NCI-H2227 (cell line): Measurements from ENCODE around the gene SIGLEC7.

Experiments
- DNase-seq: peaks from one replicate; lab custom pipeline; 2025; ENCODE audit not compliant: unreplicated experiment; lab: John Stamatoyannopoulos, UW

The SIGLEC7 gene

GRCh38 chr19:51166846-51167490 is 24.9 kb downstream of the SIGLEC7 start:
- no peak for DNase-seq

- no peak for DNase-seq
Measured at GRCh38 chr19:51168564-51169282, 26.6 kb downstream of the SIGLEC7 start.

GRCh38 chr19:51169283-51169918 is 27.3 kb downstream of the SIGLEC7 start:
- peak; percentile 75 for DNase-seq

GRCh38 chr19:51172223-51172622 is 30.1 kb downstream of the SIGLEC7 start:
- DNase-seq: no peak

- no peak for DNase-seq
Measured at GRCh38 chr19:51173681-51174080, 31.6 kb downstream of the SIGLEC7 start.

- DNase-seq: no peak
Measured at GRCh38 chr19:51179256-51179655, 37.2 kb downstream of the SIGLEC7 start.

- no peak for DNase-seq
Measured at GRCh38 chr19:51181377-51181912, 39.3 kb downstream of the SIGLEC7 start.

GRCh38 chr19:51181913-51182419 is 39.9 kb downstream of the SIGLEC7 start:
- peak; percentile 45 for DNase-seq

- no peak for DNase-seq
Measured at GRCh38 chr19:51183629-51184028, 41.5 kb downstream of the SIGLEC7 start.

- DNase-seq: no peak
Measured at GRCh38 chr19:51185069-51185867, 43.2 kb downstream of the SIGLEC7 start.

- DNase-seq: no peak
Measured at GRCh38 chr19:51185868-51186215, 43.7 kb downstream of the SIGLEC7 start.

GRCh38 chr19:51186323-51186722 is 44.2 kb downstream of the SIGLEC7 start:
- no peak for DNase-seq

GRCh38 chr19:51187395-51188226 is 45.5 kb downstream of the SIGLEC7 start:
- no peak for DNase-seq

GRCh38 chr19:51188227-51188559 is 46.1 kb downstream of the SIGLEC7 start:
- no peak for DNase-seq

- no peak for DNase-seq
Measured at GRCh38 chr19:51192689-51193088, 50.6 kb downstream of the SIGLEC7 start.

GRCh38 chr19:51194527-51195315 is 52.6 kb downstream of the SIGLEC7 start:
- DNase-seq: no peak

GRCh38 chr19:51195316-51195586 is 53.1 kb downstream of the SIGLEC7 start:
- DNase-seq: no peak

GRCh38 chr19:51195616-51196015 is 53.5 kb downstream of the SIGLEC7 start:
- no peak for DNase-seq

- DNase-seq: no peak
Measured at GRCh38 chr19:51196181-51196580, 54.1 kb downstream of the SIGLEC7 start.

GRCh38 chr19:51198641-51199040 is 56.5 kb downstream of the SIGLEC7 start:
- no peak for DNase-seq
